Measurements from ENCODE around the gene MXRA8. TPM values are rescaled to one million over a fixed set of nuclear protein-coding genes. Genes with fewer than 3 reads are reported as not detected.
A peak's percentile ranks its signal among the peaks of the same experiment; 100 is the strongest.

Gene MXRA8
- total RNA-seq, 1 experiment from 2014 or later: 9.6 TPM

- peak overlapping the region in 1 of 3 experiments; percentile 77; a peak in 1 of 7 replicates for H3K27ac Mint-ChIP-seq
Measured at GRCh38 chr1:1359308-1359663, 931 bp upstream of the MXRA8 start.

More at GRCh38 chr1:1359308-1359663, 931 bp upstream of the MXRA8 start:
- Histone ChIP-seq H3K9ac (ENCODE audit: extremely low read depth, insufficient read length, low read length) (no peak overlapping the region), H3T11ph (ENCODE audit: low read length) (no peak overlapping the region), H2BK120ac (ENCODE audit: low read depth, low read length, poor library complexity, severe bottlenecking) (no peak overlapping the region), H2AK5ac (ENCODE audit: insufficient read length, low read length) (no peak overlapping the region), H3K79me2 (ENCODE audit: insufficient read depth, low read length) (no peaks in the 10 kb centered on the region), H4K5ac (ENCODE audit: insufficient read length, low read depth, low read length) (no peak overlapping the region), H2BK5ac (ENCODE audit: insufficient read length, low read length) (no peak overlapping the region), H3K27me3 (ENCODE audit: insufficient read depth, low read length) (peaks cover 4% of the 10 kb centered on the region; the same call in 1 of the 2 replicates), H3K79me1 (ENCODE audit: insufficient read depth, low read depth, low read length, poor library complexity, severe bottlenecking) (no peaks in the 10 kb centered on the region), H3K4me2 (ENCODE audit: insufficient read depth, insufficient read length, low read length) (no peak overlapping the region), H2BK20ac (ENCODE audit: low read depth, low read length, poor library complexity, severe bottlenecking) (no peak overlapping the region), H3K4ac (ENCODE audit: low read depth, low read length) (no peak overlapping the region), H4K8ac (replicated peaks; ENCODE audit: insufficient read length, low read depth, low read length) (no peak overlapping the region), H2BK15ac (ENCODE audit: low read depth, low read length) (no peak overlapping the region), H4K20me1 (ENCODE audit: control insufficient read depth, insufficient read depth, insufficient read length) (no peaks in the 10 kb centered on the region), H3K9me3 (ENCODE audit: control insufficient read depth, low read depth, low read length) (no peaks in the 10 kb centered on the region), H3K23ac (ENCODE audit: insufficient read length, low read depth, low read length) (no peak overlapping the region), H4K91ac (ENCODE audit: insufficient read length, low read depth, low read length) (no peak overlapping the region), H3K23me2 (ENCODE audit: insufficient read length, low read depth, low read length, poor library complexity, severe bottlenecking) (peaks cover 4% of the 10 kb centered on the region), H3K14ac (ENCODE audit: insufficient read depth, low read length) (no peak overlapping the region), H3K4me1 (ENCODE audit: insufficient read depth, low read length) (peaks cover 2% of the 10 kb centered on the region; the same call in 1 of the 2 replicates), H2BK12ac (ENCODE audit: insufficient read length, low read depth, low read length) (no peak overlapping the region), H3K18ac (ENCODE audit: insufficient read length, low read depth, low read length) (no peak overlapping the region), H2AFZ (ENCODE audit: low read length) (no peak overlapping the region), H3K27ac (ENCODE audit: insufficient read length, low read depth, low read length) (no peak overlapping the region), H3K56ac (ENCODE audit: insufficient read length, low read depth, low read length) (no peak overlapping the region)
- H3K27me3 Mint-ChIP-seq (ENCODE audit: low read depth): peaks cover 44% of the 10 kb centered on the region
- no peak for TF ChIP-seq CTCF (conservative IDR thresholded peaks at IDR 0.05)
- H3K4me1 Mint-ChIP-seq: peaks cover 22 to 43% of the 10 kb centered on the region in 2 experiments
- H3K4me3 Mint-ChIP-seq: no peak overlapping the region
- H3K9me3 Mint-ChIP-seq: no peaks in the 10 kb centered on the region; a peak in 2 of 5 replicates
- WGBS (ENCODE audit: extremely low coverage, insufficient read length, low lambda C conversion rate): no CpG with 5 or more reads among the region's 6 CpGs
- no peak for DNase-seq
- H3K36me3 Mint-ChIP-seq (ENCODE audit: insufficient read depth in 1 of 3, low read depth in 3 of 3): no peaks in the 10 kb centered on the region

Data from H9 (cell line).